ENCODE results near the gene MCAM. TPM values are rescaled to one million over a fixed set of nuclear protein-coding genes. Genes with fewer than 3 reads are reported as not detected.

Gene MCAM
- total and polyA plus RNA-seq, 2 of the 8 experiments (the other 6 are each of a cell fraction or from before 2014, with no cell fraction given): 22.4 to 32.2 TPM

- TF ChIP-seq ATF2 (IDR thresholded peaks at IDR 0.05; ENCODE audit: low read length) (no peak), ATF3 (IDR thresholded peaks at IDR 0.05; ENCODE audit: insufficient read depth, low read depth, low read length) (no peak), CBX8 (IDR thresholded peaks at IDR 0.05; ENCODE audit: borderline replicate concordance, low read depth, low read length) (no peak), JUN (IDR thresholded peaks at IDR 0.05; ENCODE audit: low read depth, low read length) (no peak), TBP (IDR thresholded peaks at IDR 0.05; ENCODE audit: low read depth, low read length) (no peak)
Measured at GRCh38 chr11:119266063-119266462, 50.9 kb downstream of the MCAM start (continued).
